ENCODE results near the gene USPL1. TPM values are rescaled to one million over a fixed set of nuclear protein-coding genes. Genes with fewer than 3 reads are reported as not detected.
"Not testable (repeated sequence)": the region's sequence is repeated elsewhere in the genome, so short reads cannot be mapped to it uniquely, and the experiment has no call there.

The USPL1 gene
- total RNA-seq, 1 donor from 2014 or later, result 14.0 TPM

- DNase-seq (ENCODE audit: low spot score), result no peak
- no peaks in the 10 kb centered on the region for H3K36me3 Mint-ChIP-seq (ENCODE audit: low read depth)
- H3K9me3 Mint-ChIP-seq, result no peaks in the 10 kb centered on the region
- H3K4me3 Mint-ChIP-seq (ENCODE audit: low read depth), result no peak overlapping the region
- peaks cover 13% of the 10 kb centered on the region for H3K27me3 Mint-ChIP-seq (ENCODE audit: low read depth)
- peaks cover 5% of the 10 kb centered on the region for H3K4me1 Mint-ChIP-seq (ENCODE audit: low read depth)
- intact Hi-C loops (cut with micrococcal nuclease), result no loop called here
- H3K27ac Mint-ChIP-seq, result no peak overlapping the region
Observed at GRCh38 chr13:30587739-30588138, 30.0 kb upstream of the USPL1 start.

- Mint-ChIP-seq H3K27ac (no peak overlapping the region), H3K4me1 (ENCODE audit: low read depth) (peaks cover 9% of the 10 kb centered on the region), H3K27me3 (ENCODE audit: low read depth) (peaks cover 6% of the 10 kb centered on the region), H3K4me3 (ENCODE audit: low read depth) (no peak overlapping the region), H3K36me3 (ENCODE audit: low read depth) (no peaks in the 10 kb centered on the region), H3K9me3 (no peaks in the 10 kb centered on the region)
- DNase-seq (ENCODE audit: low spot score), result no peak
- intact Hi-C loops (cut with micrococcal nuclease), result no loop called here
Observed at GRCh38 chr13:30593001-30593400, 24.7 kb upstream of the USPL1 start.

- no peaks in the 10 kb centered on the region for H3K36me3 Mint-ChIP-seq (ENCODE audit: low read depth)
- DNase-seq (ENCODE audit: low spot score), result no peak
- intact Hi-C loops (cut with micrococcal nuclease), result no loop called here
- peaks cover 7% of the 10 kb centered on the region for H3K27me3 Mint-ChIP-seq (ENCODE audit: low read depth)
- H3K4me1 Mint-ChIP-seq (ENCODE audit: low read depth), result no peaks in the 10 kb centered on the region
- H3K9me3 Mint-ChIP-seq, result no peaks in the 10 kb centered on the region
- H3K27ac Mint-ChIP-seq, result no peak overlapping the region
- H3K4me3 Mint-ChIP-seq (ENCODE audit: low read depth), result no peak overlapping the region
Observed at GRCh38 chr13:30600496-30600895, 17.2 kb upstream of the USPL1 start.

- Mint-ChIP-seq H3K36me3 (ENCODE audit: low read depth) (no peaks in the 10 kb centered on the region), H3K27me3 (ENCODE audit: low read depth) (peaks cover 9% of the 10 kb centered on the region), H3K27ac (no peak overlapping the region), H3K4me3 (ENCODE audit: low read depth) (no peak overlapping the region), H3K9me3 (no peaks in the 10 kb centered on the region), H3K4me1 (ENCODE audit: low read depth) (no peaks in the 10 kb centered on the region)
- intact Hi-C loops (cut with micrococcal nuclease), result no loop called here
- no peak for DNase-seq (ENCODE audit: low spot score)
Observed at GRCh38 chr13:30601836-30602235, 15.9 kb upstream of the USPL1 start.

GRCh38 chr13:30605052-30605451, 12.7 kb upstream of the USPL1 start:
- intact Hi-C loops (cut with micrococcal nuclease), result no loop called here
- H3K9me3 Mint-ChIP-seq, result no peaks in the 10 kb centered on the region
- no peak for DNase-seq (ENCODE audit: low spot score)
- peaks cover 9% of the 10 kb centered on the region for H3K27me3 Mint-ChIP-seq (ENCODE audit: low read depth)
- no peak overlapping the region for H3K27ac Mint-ChIP-seq
- no peaks in the 10 kb centered on the region for H3K36me3 Mint-ChIP-seq (ENCODE audit: low read depth)
- H3K4me3 Mint-ChIP-seq (ENCODE audit: low read depth), result no peak overlapping the region
- H3K4me1 Mint-ChIP-seq (ENCODE audit: low read depth), result peaks cover 11% of the 10 kb centered on the region

- H3K4me1 Mint-ChIP-seq (ENCODE audit: low read depth), result peaks cover 11% of the 10 kb centered on the region
- H3K9me3 Mint-ChIP-seq; H3K27me3 Mint-ChIP-seq (ENCODE audit: low read depth); DNase-seq (ENCODE audit: low spot score); H3K27ac Mint-ChIP-seq; H3K4me3 Mint-ChIP-seq (ENCODE audit: low read depth); intact Hi-C loops (cut with micrococcal nuclease); H3K36me3 Mint-ChIP-seq (ENCODE audit: low read depth): not testable (repeated sequence)
Observed at GRCh38 chr13:30607186-30607585, 10.5 kb upstream of the USPL1 start.

- peak; percentile 55 for DNase-seq (ENCODE audit: low spot score)
- peaks cover 11% of the 10 kb centered on the region for H3K4me1 Mint-ChIP-seq (ENCODE audit: low read depth)
- H3K27me3 Mint-ChIP-seq (ENCODE audit: low read depth), result peaks cover 6% of the 10 kb centered on the region
- H3K9me3 Mint-ChIP-seq, result no peaks in the 10 kb centered on the region
- H3K36me3 Mint-ChIP-seq (ENCODE audit: low read depth), result no peaks in the 10 kb centered on the region
- no peak overlapping the region for H3K27ac Mint-ChIP-seq
- intact Hi-C loops (cut with micrococcal nuclease), result no loop called here
- H3K4me3 Mint-ChIP-seq (ENCODE audit: low read depth), result no peak overlapping the region
Observed at GRCh38 chr13:30607908-30608307, 9.8 kb upstream of the USPL1 start.

- H3K9me3 Mint-ChIP-seq, result no peaks in the 10 kb centered on the region
- H3K36me3 Mint-ChIP-seq (ENCODE audit: low read depth), result no peaks in the 10 kb centered on the region
- H3K27ac Mint-ChIP-seq, result no peak overlapping the region
- H3K4me3 Mint-ChIP-seq (ENCODE audit: low read depth), result no peak overlapping the region
- peaks cover 5% of the 10 kb centered on the region for H3K27me3 Mint-ChIP-seq (ENCODE audit: low read depth)
- DNase-seq (ENCODE audit: low spot score), result no peak
- H3K4me1 Mint-ChIP-seq (ENCODE audit: low read depth), result peaks cover 11% of the 10 kb centered on the region
- intact Hi-C loops (cut with micrococcal nuclease), result no loop called here
Observed at GRCh38 chr13:30608364-30608763, 9.4 kb upstream of the USPL1 start.

GRCh38 chr13:30610311-30610710, 7.4 kb upstream of the USPL1 start:
- Mint-ChIP-seq H3K36me3 (ENCODE audit: low read depth) (peaks cover 3% of the 10 kb centered on the region), H3K4me1 (ENCODE audit: low read depth) (peaks cover 14% of the 10 kb centered on the region), H3K4me3 (ENCODE audit: low read depth) (no peak overlapping the region), H3K27ac (no peak overlapping the region), H3K27me3 (ENCODE audit: low read depth) (peaks cover 2% of the 10 kb centered on the region), H3K9me3 (no peaks in the 10 kb centered on the region)
- intact Hi-C loops (cut with micrococcal nuclease), result loop anchor here (10.0 kb wide), 1 partner anchor 434 kb away; no protein-coding TSS in a partner anchor
- DNase-seq (ENCODE audit: low spot score), result no peak

- Mint-ChIP-seq H3K27me3 (ENCODE audit: low read depth) (no peaks in the 10 kb centered on the region), H3K9me3 (no peaks in the 10 kb centered on the region), H3K4me1 (ENCODE audit: low read depth) (peaks cover 19% of the 10 kb centered on the region), H3K4me3 (ENCODE audit: low read depth) (no peak overlapping the region), H3K27ac (peak overlapping the region; percentile 52), H3K36me3 (ENCODE audit: low read depth) (peaks cover 3% of the 10 kb centered on the region)
- intact Hi-C loops (cut with micrococcal nuclease), result loop anchor here (5.0 to 10.0 kb wide), 4 partner anchors 57 to 468 kb away; no protein-coding TSS in a partner anchor
- DNase-seq (ENCODE audit: low spot score), result no peak
Observed at GRCh38 chr13:30615481-30615865, 2.2 kb upstream of the USPL1 start.

GRCh38 chr13:30615866-30616541, 1.7 kb upstream of the USPL1 start:
- H3K4me3 Mint-ChIP-seq (ENCODE audit: low read depth), result no peak overlapping the region
- no peaks in the 10 kb centered on the region for H3K27me3 Mint-ChIP-seq (ENCODE audit: low read depth)
- H3K36me3 Mint-ChIP-seq (ENCODE audit: low read depth), result peaks cover 4% of the 10 kb centered on the region
- peaks cover 21% of the 10 kb centered on the region for H3K4me1 Mint-ChIP-seq (ENCODE audit: low read depth)
- intact Hi-C loops (cut with micrococcal nuclease), result loop anchor here (2.0 to 10.0 kb wide), 8 partner anchors 56 to 469 kb away; partner anchors contain the start of gene KATNAL1
- no peak overlapping the region for H3K27ac Mint-ChIP-seq
- H3K9me3 Mint-ChIP-seq, result no peaks in the 10 kb centered on the region
- DNase-seq (ENCODE audit: low spot score), result no peak

- Mint-ChIP-seq H3K36me3 (ENCODE audit: low read depth) (peaks cover 9% of the 10 kb centered on the region), H3K27me3 (ENCODE audit: low read depth) (no peaks in the 10 kb centered on the region), H3K27ac (no peak overlapping the region), H3K4me1 (ENCODE audit: low read depth) (peaks cover 25% of the 10 kb centered on the region), H3K9me3 (no peaks in the 10 kb centered on the region), H3K4me3 (ENCODE audit: low read depth) (no peak overlapping the region)
- DNase-seq (ENCODE audit: low spot score), result no peak
- intact Hi-C loops (cut with micrococcal nuclease), result loop anchor here (1.0 to 10.0 kb wide), 15 partner anchors 37 to 544 kb away; partner anchors contain the start of genes HSPH1 and KATNAL1
Observed at GRCh38 chr13:30616927-30617314, 799 bp upstream of the USPL1 start.

GRCh38 chr13:30618186-30618929, 638 bp downstream of the USPL1 start:
- intact Hi-C loops (cut with micrococcal nuclease), result loop anchor here (5.0 to 10.0 kb wide), 4 partner anchors 54 to 471 kb away; no protein-coding TSS in a partner anchor
- Mint-ChIP-seq H3K4me1 (ENCODE audit: low read depth) (peaks cover 32% of the 10 kb centered on the region), H3K27ac (no peak overlapping the region), H3K36me3 (ENCODE audit: low read depth) (peaks cover 17% of the 10 kb centered on the region), H3K9me3 (no peaks in the 10 kb centered on the region), H3K4me3 (ENCODE audit: low read depth) (no peak overlapping the region), H3K27me3 (ENCODE audit: low read depth) (no peaks in the 10 kb centered on the region)
- DNase-seq (ENCODE audit: low spot score), result no peak
